Measurements from ENCODE around the gene PRPF40A. TPM values are rescaled to one million over a fixed set of nuclear protein-coding genes. Genes with fewer than 3 reads are reported as not detected.

The PRPF40A gene
- total RNA-seq, 2 experiments from 2014 or later = 109 to 113 TPM

- peaks cover 85% of the 10 kb centered on the region for H3K36me3 Mint-ChIP-seq (ENCODE audit: low read depth)
Observed at GRCh38 chr2:152710713-152711112, 6.5 kb downstream of the PRPF40A start.

DNA sequence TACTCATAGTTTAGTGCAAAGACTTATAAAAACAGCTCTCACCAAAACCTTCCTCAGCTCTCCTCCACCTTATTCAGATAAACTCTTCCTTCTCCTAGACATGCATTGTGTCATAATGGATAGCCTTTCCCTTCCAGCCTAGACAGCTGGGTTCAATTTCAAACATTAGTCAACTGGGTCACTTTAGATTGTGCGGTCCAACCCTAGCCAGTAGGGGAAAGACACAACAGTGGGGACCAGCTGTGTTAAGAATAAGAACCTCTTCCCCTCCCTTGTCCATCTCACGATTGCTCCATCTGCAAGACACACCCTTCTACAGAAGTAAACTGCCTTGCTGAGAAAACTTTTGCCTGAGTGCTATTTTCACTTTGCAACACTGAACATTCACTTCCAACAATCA, 8.5 kb downstream of the PRPF40A start:
- Mint-ChIP-seq H3K27me3 (no peaks in the 10 kb centered on the region), H3K4me3 (no peak overlapping the region), H3K9me3 (peaks cover 2% of the 10 kb centered on the region), H3K27ac (no peak overlapping the region), H3K36me3 (ENCODE audit: low read depth) (peaks cover 88% of the 10 kb centered on the region), H3K4me1 (peaks cover 36% of the 10 kb centered on the region)
- ChIA-PET POLR2A (interaction anchor here (6.9 kb wide), 1 partner anchor 9 kb away, joined by 63 read pairs; the partner anchor contains the start of genes ARL6IP6 and PRPF40A), CTCF (interaction anchor here (0.6 to 1.4 kb wide), 2 partner anchors 15 to 504 kb away, joined by 3 to 5 read pairs; no protein-coding TSS in a partner anchor)
- DNase-seq = no peak

More at GRCh38 chr2:152710713-152711112, 6.5 kb downstream of the PRPF40A start:
- peaks cover 2% of the 10 kb centered on the region for H3K9me3 Mint-ChIP-seq
- DNase-seq = no peak
- H3K4me3 Mint-ChIP-seq = no peak overlapping the region
- no peak overlapping the region for H3K27ac Mint-ChIP-seq
- POLR2A ChIA-PET = no interaction called here
- peaks cover 49% of the 10 kb centered on the region for H3K4me1 Mint-ChIP-seq
- H3K27me3 Mint-ChIP-seq = no peaks in the 10 kb centered on the region
- CTCF ChIA-PET = interaction anchor here (1.3 kb wide), 1 partner anchor 11 kb away, joined by 3 read pairs; no protein-coding TSS in a partner anchor

DNA sequence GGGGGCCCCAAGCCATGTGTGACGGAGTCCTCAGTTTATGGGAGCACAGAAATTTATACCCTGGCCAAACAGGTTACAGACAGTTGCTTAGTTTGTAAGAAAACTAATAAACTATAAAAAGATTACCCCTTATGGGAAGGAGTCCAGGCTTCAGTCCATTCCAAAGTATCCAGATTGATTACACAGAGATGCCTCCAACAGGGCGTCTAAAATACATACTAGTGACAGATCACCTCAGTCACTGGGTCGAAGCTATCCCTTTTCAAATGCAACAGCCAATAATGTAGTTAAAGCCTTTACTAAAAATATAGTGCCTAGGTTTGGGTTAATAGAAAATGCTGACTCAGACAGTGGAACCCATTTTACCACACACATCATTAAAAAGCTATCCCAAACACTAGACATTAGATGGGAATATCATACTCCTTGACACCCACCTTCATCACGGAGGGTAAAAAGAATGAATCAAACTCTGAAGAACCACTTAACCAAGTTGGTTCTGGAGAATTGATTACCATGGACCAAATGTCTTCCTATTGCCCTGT, 10.7 kb downstream of the PRPF40A start:
- ChIA-PET POLR2A (interaction anchor here (6.9 kb wide), 1 partner anchor 11 kb away, joined by 63 read pairs; the partner anchor contains the start of genes ARL6IP6 and PRPF40A), CTCF (interaction anchor here (1.0 kb wide), 1 partner anchor 10 kb away, joined by 3 read pairs; no protein-coding TSS in a partner anchor)
- Mint-ChIP-seq H3K36me3 (ENCODE audit: low read depth) (peaks cover 90% of the 10 kb centered on the region), H3K4me1 (peaks cover 21% of the 10 kb centered on the region), H3K27ac (no peak overlapping the region), H3K4me3 (no peak overlapping the region), H3K27me3 (no peaks in the 10 kb centered on the region), H3K9me3 (peaks cover 7% of the 10 kb centered on the region)
- no peak for DNase-seq

DNA sequence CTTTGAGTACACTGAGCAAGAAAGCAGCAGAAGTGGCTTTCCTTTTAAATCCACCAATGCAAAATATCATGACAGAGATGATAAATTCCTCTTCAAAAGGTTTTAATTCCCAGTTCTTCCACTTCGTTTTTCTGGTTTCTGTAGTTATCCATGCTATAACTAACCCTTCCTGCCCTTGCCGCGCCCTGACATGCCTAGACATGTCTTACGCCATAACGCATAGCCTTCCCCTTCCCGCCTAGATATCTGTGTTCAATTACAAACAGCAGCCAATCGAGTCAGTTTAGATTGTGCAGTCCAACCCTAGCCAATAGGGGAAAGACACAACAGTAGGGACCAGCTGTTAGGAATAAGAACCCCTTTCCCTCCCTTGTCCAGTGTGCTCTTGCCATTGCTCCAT, 16.1 kb downstream of the PRPF40A start:
- no peak overlapping the region for H3K27ac Mint-ChIP-seq
- peaks cover 61% of the 10 kb centered on the region for H3K36me3 Mint-ChIP-seq (ENCODE audit: low read depth)
- no peak for DNase-seq
- H3K4me1 Mint-ChIP-seq = peaks cover 17% of the 10 kb centered on the region
- POLR2A ChIA-PET = interaction anchor here (1.5 kb wide), 1 partner anchor 28 kb away, joined by 3 read pairs; no protein-coding TSS in a partner anchor
- CTCF ChIA-PET = interaction anchor here (2.7 kb wide), 1 partner anchor 15 kb away, joined by 8 read pairs; the partner anchor contains the start of gene PRPF40A
- peaks cover 11% of the 10 kb centered on the region for H3K9me3 Mint-ChIP-seq
- no peaks in the 10 kb centered on the region for H3K27me3 Mint-ChIP-seq
- H3K4me3 Mint-ChIP-seq = no peak overlapping the region

- peaks cover 5% of the 10 kb centered on the region for H3K9me3 Mint-ChIP-seq
- DNase-seq = no peak
- H3K36me3 Mint-ChIP-seq (ENCODE audit: low read depth) = peaks cover 37% of the 10 kb centered on the region
- POLR2A ChIA-PET = interaction anchor here (5.1 kb wide), 1 partner anchor 20 kb away, joined by 63 read pairs; the partner anchor contains the start of genes ARL6IP6 and PRPF40A
- no peaks in the 10 kb centered on the region for H3K27me3 Mint-ChIP-seq
- no peak overlapping the region for H3K4me3 Mint-ChIP-seq
- H3K4me1 Mint-ChIP-seq = peaks cover 41% of the 10 kb centered on the region
- H3K27ac Mint-ChIP-seq = no peak overlapping the region
- CTCF ChIA-PET = interaction anchor here (4.9 kb wide), 1 partner anchor 19 kb away, joined by 40 read pairs; the partner anchor contains the start of genes ARL6IP6 and PRPF40A
Observed at GRCh38 chr2:152696476-152696875, 20.8 kb downstream of the PRPF40A start.

DNA sequence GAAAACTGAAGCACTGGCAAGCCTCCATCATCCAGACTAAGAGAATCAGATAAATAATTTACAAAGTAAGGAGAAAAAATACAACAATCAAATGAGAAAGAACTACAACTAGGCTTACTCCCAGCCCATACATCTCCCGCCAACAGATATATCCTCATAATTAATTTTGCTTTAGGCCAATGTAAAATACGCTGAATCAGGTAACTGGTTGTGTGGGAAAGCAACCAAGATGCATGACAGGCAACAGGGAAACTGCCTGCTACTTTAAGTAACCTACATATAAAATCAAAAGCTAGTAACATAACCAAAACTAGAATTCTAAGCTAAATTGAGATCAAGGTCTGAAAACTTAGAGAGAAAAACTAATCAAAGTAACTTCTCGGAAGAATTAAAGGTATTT, 21.5 kb downstream of the PRPF40A start:
- Mint-ChIP-seq H3K27me3 (no peaks in the 10 kb centered on the region), H3K36me3 (ENCODE audit: low read depth) (peaks cover 34% of the 10 kb centered on the region), H3K9me3 (no peaks in the 10 kb centered on the region), H3K4me1 (peaks cover 38% of the 10 kb centered on the region), H3K27ac (no peak overlapping the region), H3K4me3 (no peak overlapping the region)
- ChIA-PET POLR2A (interaction anchor here (5.1 kb wide), 1 partner anchor 20 kb away, joined by 63 read pairs; the partner anchor contains the start of genes ARL6IP6 and PRPF40A), CTCF (interaction anchor here (4.9 kb wide), 1 partner anchor 20 kb away, joined by 40 read pairs; the partner anchor contains the start of genes ARL6IP6 and PRPF40A)
- no peak for DNase-seq

- no peaks in the 10 kb centered on the region for H3K27me3 Mint-ChIP-seq
- H3K4me1 Mint-ChIP-seq = peaks cover 34% of the 10 kb centered on the region
- H3K4me3 Mint-ChIP-seq = peak overlapping the region; percentile 82
- H3K9me3 Mint-ChIP-seq = no peaks in the 10 kb centered on the region
- H3K36me3 Mint-ChIP-seq (ENCODE audit: low read depth) = peaks cover 32% of the 10 kb centered on the region
- peak overlapping the region; percentile 95 for H3K27ac Mint-ChIP-seq
- DNase-seq = peak; percentile 61
- CTCF ChIA-PET = interaction anchor here (0.8 to 4.9 kb wide), 3 partner anchors 14 to 518 kb away, joined by 3 to 40 read pairs (median 3); partner anchors contain the start of genes ARL6IP6 and PRPF40A
- POLR2A ChIA-PET = interaction anchor here (1.1 to 5.1 kb wide), 4 partner anchors 13 to 1273 kb away, joined by 3 to 63 read pairs (median 4); partner anchors contain the start of genes ARL6IP6 and PRPF40A
Observed at GRCh38 chr2:152694161-152694661, 23.1 kb downstream of the PRPF40A start.

DNA sequence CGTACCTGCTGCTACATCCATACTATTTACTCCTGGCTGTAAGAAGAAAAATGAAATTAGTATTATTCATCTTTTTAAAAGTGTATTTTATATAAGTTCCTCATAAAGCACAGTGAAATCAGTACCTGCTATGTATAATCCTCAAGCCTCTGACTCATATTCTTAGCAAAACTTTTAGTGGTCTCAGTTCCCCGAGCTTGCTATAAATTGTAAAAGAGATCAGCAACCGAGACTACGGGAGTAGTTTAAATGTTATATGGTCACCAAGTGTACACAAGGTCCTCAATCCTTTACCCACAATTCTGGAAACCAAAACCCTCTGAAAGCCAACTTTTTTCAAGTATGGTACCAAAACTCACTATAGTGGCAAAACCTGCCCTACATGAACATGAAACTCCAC, 24.2 kb downstream of the PRPF40A start:
- Mint-ChIP-seq H3K27me3 (no peaks in the 10 kb centered on the region), H3K4me1 (peaks cover 34% of the 10 kb centered on the region), H3K36me3 (ENCODE audit: low read depth) (peaks cover 36% of the 10 kb centered on the region), H3K4me3 (no peak overlapping the region), H3K27ac (peak overlapping the region; percentile 48), H3K9me3 (no peaks in the 10 kb centered on the region)
- ChIA-PET CTCF (interaction anchor here (1.6 to 4.9 kb wide), 2 partner anchors 15 to 22 kb away, joined by 3 to 40 read pairs; partner anchors contain the start of genes ARL6IP6 and PRPF40A), POLR2A (interaction anchor here (1.6 to 5.1 kb wide), 2 partner anchors 23 to 37 kb away, joined by 6 to 63 read pairs; partner anchors contain the start of genes ARL6IP6 and PRPF40A)
- no peak for DNase-seq

DNA sequence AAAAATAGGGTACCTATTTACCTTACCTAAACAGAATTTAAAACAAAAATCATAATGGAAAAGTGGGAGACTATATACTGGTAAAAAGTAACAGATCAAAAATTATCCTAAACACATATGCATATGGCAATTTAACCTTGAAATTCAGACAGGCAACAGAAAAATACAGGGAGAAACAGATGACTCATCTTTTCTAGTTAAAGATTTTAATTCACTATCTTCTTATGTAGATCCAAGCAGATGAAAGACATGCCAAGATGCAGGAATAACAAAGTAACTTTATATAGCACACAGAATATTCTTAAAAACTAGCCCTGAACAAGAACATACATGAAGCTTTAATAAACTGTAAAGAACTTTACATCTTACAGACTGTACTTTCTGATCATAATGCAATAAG, 30.9 kb downstream of the PRPF40A start:
- peaks cover 17% of the 10 kb centered on the region for H3K4me1 Mint-ChIP-seq
- CTCF ChIA-PET = interaction anchor here (1.1 kb wide), 1 partner anchor 510 kb away, joined by 3 read pairs; no protein-coding TSS in a partner anchor
- DNase-seq = no peak
- no peaks in the 10 kb centered on the region for H3K9me3 Mint-ChIP-seq
- H3K27me3 Mint-ChIP-seq = no peaks in the 10 kb centered on the region
- POLR2A ChIA-PET = no interaction called here
- peaks cover 29% of the 10 kb centered on the region for H3K36me3 Mint-ChIP-seq (ENCODE audit: low read depth)
- H3K27ac Mint-ChIP-seq = no peak overlapping the region
- no peak overlapping the region for H3K4me3 Mint-ChIP-seq

- ChIA-PET CTCF (interaction anchor here (1.0 kb wide), 1 partner anchor 33 kb away, joined by 3 read pairs; no protein-coding TSS in a partner anchor), POLR2A (interaction anchor here (1.9 kb wide), 1 partner anchor 34 kb away, joined by 6 read pairs; the partner anchor contains the start of genes ARL6IP6 and PRPF40A)
- peaks cover 32% of the 10 kb centered on the region for H3K36me3 Mint-ChIP-seq (ENCODE audit: low read depth)
- no peak overlapping the region for H3K27ac Mint-ChIP-seq
- no peaks in the 10 kb centered on the region for H3K9me3 Mint-ChIP-seq
- DNase-seq = no peak
- H3K27me3 Mint-ChIP-seq = no peaks in the 10 kb centered on the region
- H3K4me3 Mint-ChIP-seq = no peak overlapping the region
- peaks cover 17% of the 10 kb centered on the region for H3K4me1 Mint-ChIP-seq
Observed at GRCh38 chr2:152683400-152683799, 33.9 kb downstream of the PRPF40A start.

DNA sequence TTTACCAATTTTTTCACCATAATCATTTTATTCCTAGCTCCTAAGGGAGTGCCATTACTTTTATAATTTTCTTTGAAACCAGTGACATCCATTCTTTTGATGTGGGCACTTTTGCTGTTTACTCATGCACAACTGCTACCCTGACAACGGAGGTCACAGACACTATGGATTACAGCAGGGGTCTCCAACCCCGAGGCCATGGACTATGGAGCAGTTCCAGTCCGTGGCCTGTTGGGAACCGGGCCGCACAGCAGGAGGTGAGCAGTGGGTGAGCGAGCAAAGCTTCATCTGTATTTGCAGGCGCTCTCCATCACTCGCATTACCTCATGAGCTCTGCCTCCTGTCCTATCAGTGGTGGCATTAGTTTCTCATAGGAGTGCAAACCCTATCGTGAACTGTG, 34.6 kb downstream of the PRPF40A start:
- Mint-ChIP-seq H3K9me3 (no peaks in the 10 kb centered on the region), H3K27me3 (no peaks in the 10 kb centered on the region), H3K4me1 (peaks cover 17% of the 10 kb centered on the region), H3K27ac (no peak overlapping the region), H3K4me3 (no peak overlapping the region), H3K36me3 (ENCODE audit: low read depth) (peaks cover 29% of the 10 kb centered on the region)
- DNase-seq = no peak
- ChIA-PET POLR2A (interaction anchor here (1.9 kb wide), 1 partner anchor 35 kb away, joined by 6 read pairs; the partner anchor contains the start of genes ARL6IP6 and PRPF40A), CTCF (no interaction called here)

GRCh38 chr2:152678808-152679207, 38.5 kb downstream of the PRPF40A start:
- H3K36me3 Mint-ChIP-seq (ENCODE audit: low read depth) = peaks cover 42% of the 10 kb centered on the region
- no peaks in the 10 kb centered on the region for H3K9me3 Mint-ChIP-seq
- DNase-seq = no peak
- H3K4me1 Mint-ChIP-seq = peaks cover 14% of the 10 kb centered on the region
- no peak overlapping the region for H3K4me3 Mint-ChIP-seq
- no peaks in the 10 kb centered on the region for H3K27me3 Mint-ChIP-seq
- CTCF ChIA-PET = no interaction called here
- no peak overlapping the region for H3K27ac Mint-ChIP-seq
- POLR2A ChIA-PET = no interaction called here

DNA sequence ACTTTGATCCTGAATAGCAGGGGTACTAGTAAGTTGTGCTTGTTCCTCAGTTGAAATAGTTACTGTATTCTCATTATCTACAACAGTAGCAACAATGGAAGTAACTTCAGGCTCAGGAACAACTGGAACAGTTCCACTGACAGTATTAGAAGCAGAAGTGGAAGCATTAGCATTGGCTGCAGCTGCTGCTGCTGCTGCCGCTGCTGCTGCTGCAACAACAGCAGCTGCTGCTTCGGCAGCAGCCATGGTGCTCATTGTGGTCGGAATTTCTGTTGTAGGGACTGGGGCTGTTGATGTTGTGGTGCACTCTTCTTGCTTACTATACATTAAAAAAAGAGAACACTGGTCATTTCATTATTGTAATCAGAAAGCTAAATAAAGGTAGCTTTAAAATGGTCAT, 40.8 kb downstream of the PRPF40A start:
- no peaks in the 10 kb centered on the region for H3K9me3 Mint-ChIP-seq
- CTCF ChIA-PET = no interaction called here
- POLR2A ChIA-PET = interaction anchor here (1.9 kb wide), 1 partner anchor 41 kb away, joined by 12 read pairs; the partner anchor contains the start of genes ARL6IP6 and PRPF40A
- H3K36me3 Mint-ChIP-seq (ENCODE audit: low read depth) = peaks cover 52% of the 10 kb centered on the region
- H3K4me1 Mint-ChIP-seq = peaks cover 8% of the 10 kb centered on the region
- H3K4me3 Mint-ChIP-seq = no peak overlapping the region
- no peak overlapping the region for H3K27ac Mint-ChIP-seq
- no peaks in the 10 kb centered on the region for H3K27me3 Mint-ChIP-seq
- no peak for DNase-seq

Measured in activated CD4-positive, alpha-beta memory T cell treated with anti-CD3 and anti-CD28 coated beads, Interleukin-2, amount 10 ng/mL, durations not matched to agents 7 days and 5 days (primary cell).